Erythroblast (primary cell): ENCODE data around the gene MTG2.

Experiments
- GATA1 ChIP-seq: IDR thresholded peaks from 2 replicates; pipeline ENCODE4 v1.6.1; 2011; ENCODE audit warnings: low read depth, mild to moderate bottlenecking, control low read depth, low read length, moderate library complexity
- POLR2A ChIP-seq: IDR thresholded peaks from 2 replicates; pipeline ENCODE4 v1.6.1; 2011; ENCODE audit warnings: mild to moderate bottlenecking, low read length

DNA sequence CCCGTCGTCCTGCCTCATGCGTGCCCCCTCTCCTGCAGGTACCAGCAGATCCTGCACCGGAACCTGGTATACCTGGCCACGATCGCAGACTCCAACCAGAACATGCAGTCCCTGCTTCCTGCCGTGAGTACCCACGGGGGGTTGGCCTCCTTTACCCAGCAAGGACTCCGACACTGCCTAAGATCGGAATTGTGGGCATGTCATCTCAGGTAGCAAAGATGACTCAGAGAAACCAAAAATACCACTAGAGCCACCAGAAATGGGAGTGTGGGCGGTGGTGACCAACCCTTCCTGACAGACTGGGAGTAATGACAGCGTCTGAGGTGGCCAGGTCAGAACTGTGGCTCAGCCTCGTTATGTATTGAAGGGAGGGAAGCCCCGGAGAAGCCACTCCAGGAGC, 23.0 kb upstream of the MTG2 start:
- no peak for TF ChIP-seq POLR2A
- TF ChIP-seq GATA1 = no peak
